A549 (cell line): ENCODE data around the gene COL11A2. TPM values are rescaled to one million over a fixed set of nuclear protein-coding genes. Genes with fewer than 3 reads are reported as not detected.

ENCODE experiments used
- ATAC-seq, 2 experiments: fragments of 200-7000 bp in 1 of 2; fragments of >200 bp in 1 of 2; cut with Nextera tagmentation in 1 of 2; cut with Tn5 transposase in 1 of 2; 3 replicates each; pipeline versions ENCODE4 v1.8.0 to v1.9.1; 2018 to 2020; ENCODE audit warnings: mild to moderate bottlenecking in 1 of 2, moderate library complexity in 1 of 2
- CTCF ChIA-PET: fragments of 300-600 bp; sonication (Branson Sonifier 250); formaldehyde crosslinking; extraction: SDS; loops from one replicate; lab custom pipeline; 2021; ENCODE audit warnings: antibody characterized with exemption, inconsistent platforms; lab: Yijun Ruan, JAX
- POLR2A ChIA-PET: fragments of 350-600 bp; formaldehyde crosslinking; extraction: SDS; loops from one replicate; lab custom pipeline; 2021; ENCODE audit warnings: antibody characterized with exemption, inconsistent platforms; lab: Yijun Ruan, JAX
- DNase-seq, 2 experiments: peaks; one replicate each; pipeline versions ENCODE4 v3.0.0 to v3.0.0-alpha.2; 2011 to 2016; ENCODE audit warnings: low read depth in 1 of 2, low spot score in 1 of 2
- FAIRE-seq: peaks from 2 replicates; lab custom pipeline; 2011; peaks lifted over from hg19 to GRCh38; lab: Jason Lieb, UNC
- H3K27ac ChIP-seq, 2 experiments: fragments of >200 bp; sonication (Bioruptor Twin); formaldehyde crosslinking; 3 replicates each; pipeline ENCODE4 v1.5.1; 2016 to 2017
- H3K4me1 ChIP-seq: fragments of >200 bp; sonication (Bioruptor Twin); formaldehyde crosslinking; 3 replicates; pipeline ENCODE4 v1.6.1; 2016
- H3K4me2 ChIP-seq: fragments of >200 bp; sonication (Bioruptor Twin); formaldehyde crosslinking; 3 replicates; pipeline ENCODE4 v1.6.1; 2016
- H3K4me3 ChIP-seq: fragments of >200 bp; sonication (Bioruptor Twin); formaldehyde crosslinking; 3 replicates; pipeline ENCODE4 v1.5.1; 2016
- H3K9me3 ChIP-seq: fragments of >200 bp; sonication (Bioruptor Twin); formaldehyde crosslinking; 3 replicates; pipeline ENCODE4 v1.6.1; 2016
- CBX2 ChIP-seq: fragments of 200-600 bp; sonication (generic); IDR thresholded peaks from 2 replicates; pipeline ENCODE4 v1.6.1; 2016; ENCODE audit warnings: low read depth, mild to moderate bottlenecking, borderline replicate concordance
- CEBPB ChIP-seq, 2 experiments: fragments of >200 bp in 1 of 2; sonication (Bioruptor Twin) in 1 of 2; formaldehyde crosslinking in 1 of 2; IDR thresholded peaks; 2 replicates each; pipeline ENCODE4 v1.6.1; 2012 to 2016
- EHMT2 ChIP-seq: fragments of 200-600 bp; sonication (generic); IDR thresholded peaks from 2 replicates; pipeline ENCODE4 v1.6.1; 2016; ENCODE audit warnings: antibody characterized with exemption, low read depth, mild to moderate bottlenecking, moderate library complexity
- FOSB ChIP-seq: fragments of 250-450 bp; sonication (Bioruptor Pico); IDR thresholded peaks from 2 replicates; pipeline ENCODE4 v1.5.0; 2020; ENCODE audit warnings: mild to moderate bottlenecking, moderate library complexity
- JUN ChIP-seq, 2 experiments: fragments of >200 bp; sonication (Bioruptor Twin); formaldehyde crosslinking; IDR thresholded peaks; 2 replicates in 1 of 2; 3 replicates in 1 of 2; pipeline ENCODE4 v1.6.1; 2016 to 2017
- JUNB ChIP-seq: fragments of >200 bp; sonication (Bioruptor Twin); formaldehyde crosslinking; IDR thresholded peaks from 2 replicates; pipeline ENCODE4 v1.6.1; 2016
- NPAS2 ChIP-seq: fragments of 250-450 bp; sonication (Bioruptor Pico); IDR thresholded peaks from 2 replicates; pipeline ENCODE4 v1.8.0; 2022; ENCODE audit warnings: mild to moderate bottlenecking, moderate library complexity, borderline replicate concordance
- RAD21 ChIP-seq, 2 experiments: fragments of >200 bp in 1 of 2; sonication (Bioruptor Twin) in 1 of 2; formaldehyde crosslinking in 1 of 2; IDR thresholded peaks in 1 of 2; conservative IDR thresholded peaks in 1 of 2; 2 replicates in 1 of 2; 3 replicates in 1 of 2; pipeline ENCODE4 v1.6.1; 2012 to 2018; ENCODE audit warnings: inconsistent platforms in 1 of 2
- RCOR1 ChIP-seq: fragments of 150-350 bp; IDR thresholded peaks from 2 replicates; pipeline ENCODE4 v1.6.1; 2014; ENCODE audit warnings: antibody characterized with exemption, low read length, low read depth
- RFX5 ChIP-seq: fragments of 450-650 bp; IDR thresholded peaks from 2 replicates; pipeline ENCODE4 v1.7.1; 2014; ENCODE audit warnings: antibody characterized with exemption, mild to moderate bottlenecking, moderate library complexity
- SMC3 ChIP-seq: fragments of >200 bp; sonication (Bioruptor Twin); formaldehyde crosslinking; IDR thresholded peaks from 3 replicates; pipeline ENCODE4 v1.6.1; 2018; ENCODE audit warnings: inconsistent platforms
- ZSCAN20 ChIP-seq: fragments of 250-450 bp; sonication (Bioruptor Pico); IDR thresholded peaks from 2 replicates; pipeline ENCODE4 v1.8.0; 2022; ENCODE audit warnings: mild to moderate bottlenecking, moderate library complexity
- WGBS: methylation state at CpG from one replicate; pipeline ENCODE4 v1.1.6; 2017; ENCODE audit errors: missing lambda C conversion rate; 5-methylcytosine and 5-hydroxymethylcytosine counted together
- polyA plus RNA-seq, 4 experiments: library from polyadenylated mRNA; depleted of rRNA in 3 of 4; stranded (reverse); fragments of >200 nt; fragmentation: RNase III in 1 of 4; extraction: RNeasy Plus Mini Kit Qiagen cat#74134 plus additional on column Dnase treatment in 1 of 4; gene quantifications; 2 replicates in 3 of 4; 3 replicates in 1 of 4; pipeline ENCODE4 v1.2.3, GENCODE V29; 2011 to 2017
- TF ChIP-seq, protein P1 (sequence below): fragments of 450-650 bp; IDR thresholded peaks from 2 replicates; pipeline ENCODE4 v1.6.1; 2014; ENCODE audit warnings: antibody characterized with exemption
- TF ChIP-seq, protein P2 (sequence below): fragments of 150-350 bp; IDR thresholded peaks from 2 replicates; pipeline ENCODE4 v1.6.1; 2014; ENCODE audit warnings: low read depth, mild to moderate bottlenecking, low read length
- TF ChIP-seq, protein P3 (sequence below): fragments of >200 bp; sonication (Bioruptor Twin); formaldehyde crosslinking; IDR thresholded peaks from 3 replicates; pipeline ENCODE4 v1.5.1; 2016
- TF ChIP-seq, protein P4 (sequence below): fragments of 200-600 bp; sonication (generic); IDR thresholded peaks from 2 replicates; pipeline ENCODE4 v1.6.1; 2016; ENCODE audit warnings: antibody characterized with exemption, mild to moderate bottlenecking, moderate library complexity

COL11A2 gene
- polyA plus RNA-seq, 2 of the 4 experiments (the other 2 are of a cell fraction), result 0.66 to 1.3 TPM

DNA sequence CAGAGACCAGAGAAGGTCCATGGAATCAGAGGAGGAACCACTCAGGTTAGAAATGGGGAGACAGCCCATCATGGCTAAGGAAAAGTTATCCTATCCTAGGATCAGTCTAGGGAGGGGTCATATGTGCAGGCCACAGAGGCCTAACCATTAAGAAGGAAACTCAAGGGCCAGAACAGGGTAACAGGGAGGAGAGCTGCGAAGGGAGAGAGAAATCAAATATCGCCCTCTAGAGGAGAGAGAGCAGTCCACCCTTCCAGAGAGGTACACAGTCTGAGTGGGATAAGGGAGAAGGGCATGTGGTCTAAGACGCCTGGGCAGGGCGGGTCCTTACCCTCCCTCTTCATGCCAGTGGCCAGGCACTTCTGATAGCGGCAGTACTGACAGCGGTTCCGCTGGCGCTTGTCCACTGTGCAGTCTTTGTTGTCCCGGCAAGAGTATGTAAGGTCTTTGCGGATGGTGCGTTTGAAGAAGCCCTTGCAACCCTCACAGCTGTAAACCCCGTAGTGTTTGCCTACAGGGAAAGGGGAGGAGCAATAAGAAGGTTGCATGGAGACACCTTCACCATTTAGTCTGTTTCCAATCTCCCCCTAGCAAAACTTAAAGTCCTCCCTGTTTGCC, 5.3 kb upstream of the COL11A2 start:
- WGBS, result 46% methylated on average over 11 of the region's 12 CpGs
- peaks cover 20% of the 10 kb centered on the region; the same call in 2 of the 3 replicates for H3K4me1 ChIP-seq
- FAIRE-seq, result no peak
- H3K4me2 ChIP-seq, result peak overlapping the region; percentile 3; the same call in 1 of the 3 replicates
- peak; percentile 67 to 82; a peak in 5 of 6 replicates for ATAC-seq
- CTCF ChIA-PET, result interaction anchor here (0.8 to 3.6 kb wide), 17 partner anchors 8 to 887 kb away, joined by 3 to 25 read pairs (median 4); partner anchors contain the start of genes PFDN6, RING1, RPS18 and VPS52
- no peak overlapping the region for H3K4me3 ChIP-seq
- no peaks in the 10 kb centered on the region for H3K9me3 ChIP-seq
- TF ChIP-seq, protein P1, sequence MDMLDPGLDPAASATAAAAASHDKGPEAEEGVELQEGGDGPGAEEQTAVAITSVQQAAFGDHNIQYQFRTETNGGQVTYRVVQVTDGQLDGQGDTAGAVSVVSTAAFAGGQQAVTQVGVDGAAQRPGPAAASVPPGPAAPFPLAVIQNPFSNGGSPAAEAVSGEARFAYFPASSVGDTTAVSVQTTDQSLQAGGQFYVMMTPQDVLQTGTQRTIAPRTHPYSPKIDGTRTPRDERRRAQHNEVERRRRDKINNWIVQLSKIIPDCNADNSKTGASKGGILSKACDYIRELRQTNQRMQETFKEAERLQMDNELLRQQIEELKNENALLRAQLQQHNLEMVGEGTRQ, result no peak
- TF ChIP-seq RAD21 (conservative IDR thresholded peaks at IDR 0.05 in 1 of 2, IDR thresholded peaks at IDR 0.05 in 1 of 2) (peak in 1 of 2 experiments; percentile 46; a peak in 2 of 5 replicates), SMC3 (0 out of 3 replicates have a peak, but pooled peaks have one; percentile 15), EHMT2 (no peak), CEBPB (IDR thresholded peaks at IDR 0.05) (no peak), RCOR1 (no peak), ZSCAN20 (CRISPR knock-in tag) (no peak), RFX5 (no peak), CBX2 (no peak), NPAS2 (CRISPR knock-in tag) (no peak), FOSB (CRISPR knock-in tag) (no peak), JUN (IDR thresholded peaks at IDR 0.05) (no peak)
- TF ChIP-seq, protein P2, sequence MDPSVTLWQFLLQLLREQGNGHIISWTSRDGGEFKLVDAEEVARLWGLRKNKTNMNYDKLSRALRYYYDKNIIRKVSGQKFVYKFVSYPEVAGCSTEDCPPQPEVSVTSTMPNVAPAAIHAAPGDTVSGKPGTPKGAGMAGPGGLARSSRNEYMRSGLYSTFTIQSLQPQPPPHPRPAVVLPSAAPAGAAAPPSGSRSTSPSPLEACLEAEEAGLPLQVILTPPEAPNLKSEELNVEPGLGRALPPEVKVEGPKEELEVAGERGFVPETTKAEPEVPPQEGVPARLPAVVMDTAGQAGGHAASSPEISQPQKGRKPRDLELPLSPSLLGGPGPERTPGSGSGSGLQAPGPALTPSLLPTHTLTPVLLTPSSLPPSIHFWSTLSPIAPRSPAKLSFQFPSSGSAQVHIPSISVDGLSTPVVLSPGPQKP, result no peak
- TF ChIP-seq, protein P3, sequence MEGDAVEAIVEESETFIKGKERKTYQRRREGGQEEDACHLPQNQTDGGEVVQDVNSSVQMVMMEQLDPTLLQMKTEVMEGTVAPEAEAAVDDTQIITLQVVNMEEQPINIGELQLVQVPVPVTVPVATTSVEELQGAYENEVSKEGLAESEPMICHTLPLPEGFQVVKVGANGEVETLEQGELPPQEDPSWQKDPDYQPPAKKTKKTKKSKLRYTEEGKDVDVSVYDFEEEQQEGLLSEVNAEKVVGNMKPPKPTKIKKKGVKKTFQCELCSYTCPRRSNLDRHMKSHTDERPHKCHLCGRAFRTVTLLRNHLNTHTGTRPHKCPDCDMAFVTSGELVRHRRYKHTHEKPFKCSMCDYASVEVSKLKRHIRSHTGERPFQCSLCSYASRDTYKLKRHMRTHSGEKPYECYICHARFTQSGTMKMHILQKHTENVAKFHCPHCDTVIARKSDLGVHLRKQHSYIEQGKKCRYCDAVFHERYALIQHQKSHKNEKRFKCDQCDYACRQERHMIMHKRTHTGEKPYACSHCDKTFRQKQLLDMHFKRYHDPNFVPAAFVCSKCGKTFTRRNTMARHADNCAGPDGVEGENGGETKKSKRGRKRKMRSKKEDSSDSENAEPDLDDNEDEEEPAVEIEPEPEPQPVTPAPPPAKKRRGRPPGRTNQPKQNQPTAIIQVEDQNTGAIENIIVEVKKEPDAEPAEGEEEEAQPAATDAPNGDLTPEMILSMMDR, result peak; percentile 55
- DNase-seq, result peak; percentile 67 to 68
- POLR2A ChIA-PET, result no interaction called here
- H3K27ac ChIP-seq, result no peak overlapping the region

DNA sequence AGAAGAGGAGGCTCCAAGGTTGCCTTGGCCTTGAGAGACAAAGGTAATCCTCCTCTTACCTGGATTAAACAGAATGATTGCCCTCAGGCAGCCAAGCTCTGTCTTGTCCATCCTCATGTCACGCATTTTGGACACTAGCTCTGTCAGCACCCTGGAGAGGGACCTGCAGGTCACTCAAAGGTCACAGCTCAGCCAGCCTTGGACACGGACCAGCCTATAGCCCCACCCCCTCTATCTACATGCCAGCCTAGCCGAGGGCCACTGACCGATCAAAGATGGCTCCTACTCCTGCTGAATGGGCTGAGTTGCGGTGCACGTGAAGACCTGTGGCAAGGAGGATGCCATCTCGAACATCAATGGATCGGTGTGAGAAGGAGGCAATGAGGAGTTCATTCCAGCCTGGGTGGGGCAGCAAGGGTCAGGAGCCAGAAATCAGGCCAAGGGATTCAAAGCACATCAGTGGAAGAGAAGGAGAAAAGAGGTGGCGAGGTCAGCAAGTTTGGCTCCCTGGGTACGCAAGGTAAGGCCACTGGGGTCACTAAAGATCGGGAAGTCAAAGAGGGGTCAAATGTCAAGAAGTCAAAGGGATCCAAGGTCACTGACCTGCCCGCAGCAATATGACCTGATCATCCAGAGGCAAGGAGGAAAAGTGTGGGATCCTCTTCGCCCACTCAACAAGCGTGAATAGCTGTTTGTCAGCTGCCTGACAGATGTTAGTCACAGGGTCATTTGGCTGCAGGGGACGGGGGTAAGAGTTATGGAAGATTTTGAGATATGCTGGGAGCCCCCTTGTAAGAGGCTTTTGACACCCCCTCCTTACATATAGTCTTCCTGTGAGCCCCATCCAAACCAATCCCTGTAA, 3.3 kb upstream of the COL11A2 start:
- no peak for DNase-seq
- CTCF ChIA-PET, result interaction anchor here (1.0 to 3.6 kb wide), 5 partner anchors 9 to 52 kb away, joined by 3 to 25 read pairs (median 3); no protein-coding TSS in a partner anchor
- Histone ChIP-seq H3K27ac (no peak overlapping the region), H3K4me1 (peaks cover 11% of the 10 kb centered on the region; the same call in 2 of the 3 replicates), H3K9me3 (no peaks in the 10 kb centered on the region), H3K4me3 (no peak overlapping the region), H3K4me2 (no peak overlapping the region)
- no peak for FAIRE-seq
- ATAC-seq, result no peak
- TF ChIP-seq ZSCAN20 (CRISPR knock-in tag) (no peak), RAD21 (conservative IDR thresholded peaks at IDR 0.05 in 1 of 2, IDR thresholded peaks at IDR 0.05 in 1 of 2) (no peak), JUNB (no peak)
- TF ChIP-seq, protein P4, sequence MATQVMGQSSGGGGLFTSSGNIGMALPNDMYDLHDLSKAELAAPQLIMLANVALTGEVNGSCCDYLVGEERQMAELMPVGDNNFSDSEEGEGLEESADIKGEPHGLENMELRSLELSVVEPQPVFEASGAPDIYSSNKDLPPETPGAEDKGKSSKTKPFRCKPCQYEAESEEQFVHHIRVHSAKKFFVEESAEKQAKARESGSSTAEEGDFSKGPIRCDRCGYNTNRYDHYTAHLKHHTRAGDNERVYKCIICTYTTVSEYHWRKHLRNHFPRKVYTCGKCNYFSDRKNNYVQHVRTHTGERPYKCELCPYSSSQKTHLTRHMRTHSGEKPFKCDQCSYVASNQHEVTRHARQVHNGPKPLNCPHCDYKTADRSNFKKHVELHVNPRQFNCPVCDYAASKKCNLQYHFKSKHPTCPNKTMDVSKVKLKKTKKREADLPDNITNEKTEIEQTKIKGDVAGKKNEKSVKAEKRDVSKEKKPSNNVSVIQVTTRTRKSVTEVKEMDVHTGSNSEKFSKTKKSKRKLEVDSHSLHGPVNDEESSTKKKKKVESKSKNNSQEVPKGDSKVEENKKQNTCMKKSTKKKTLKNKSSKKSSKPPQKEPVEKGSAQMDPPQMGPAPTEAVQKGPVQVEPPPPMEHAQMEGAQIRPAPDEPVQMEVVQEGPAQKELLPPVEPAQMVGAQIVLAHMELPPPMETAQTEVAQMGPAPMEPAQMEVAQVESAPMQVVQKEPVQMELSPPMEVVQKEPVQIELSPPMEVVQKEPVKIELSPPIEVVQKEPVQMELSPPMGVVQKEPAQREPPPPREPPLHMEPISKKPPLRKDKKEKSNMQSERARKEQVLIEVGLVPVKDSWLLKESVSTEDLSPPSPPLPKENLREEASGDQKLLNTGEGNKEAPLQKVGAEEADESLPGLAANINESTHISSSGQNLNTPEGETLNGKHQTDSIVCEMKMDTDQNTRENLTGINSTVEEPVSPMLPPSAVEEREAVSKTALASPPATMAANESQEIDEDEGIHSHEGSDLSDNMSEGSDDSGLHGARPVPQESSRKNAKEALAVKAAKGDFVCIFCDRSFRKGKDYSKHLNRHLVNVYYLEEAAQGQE, result peak; percentile 54; the same call in 1 of the 2 replicates
- 91% methylated on average over 14 of the region's 15 CpGs for WGBS
- POLR2A ChIA-PET, result no interaction called here
